Fibroblast of villous mesenchyme (primary cell): ENCODE results near the gene ACTA2. TPM values are rescaled to one million over a fixed set of nuclear protein-coding genes. Genes with fewer than 3 reads are reported as not detected.

Experiments used
- DNase-seq: peaks from one replicate; pipeline ENCODE4 v3.0.0-alpha.2; 2010; ENCODE audit warnings: low read depth
- H3K4me3 ChIP-seq: 2 replicates; pipeline ENCODE4 v1.5.1; 2011; ENCODE audit warnings: low read depth, mild to moderate bottlenecking, low read length
- total RNA-seq: library from RNA; depleted of rRNA; stranded (reverse); fragments of >200 nt; gene quantifications from 2 replicates; pipeline ENCODE4 v1.2.3, GENCODE V29; 2012
- TF ChIP-seq, protein P1 (sequence below): IDR thresholded peaks from 2 replicates; pipeline ENCODE4 v1.5.1; 2012; ENCODE audit warnings: low read depth, mild to moderate bottlenecking, low read length; ENCODE audit not compliant: insufficient read depth

Gene ACTA2
- total RNA-seq, 1 donor, result 2,403 TPM

DNA sequence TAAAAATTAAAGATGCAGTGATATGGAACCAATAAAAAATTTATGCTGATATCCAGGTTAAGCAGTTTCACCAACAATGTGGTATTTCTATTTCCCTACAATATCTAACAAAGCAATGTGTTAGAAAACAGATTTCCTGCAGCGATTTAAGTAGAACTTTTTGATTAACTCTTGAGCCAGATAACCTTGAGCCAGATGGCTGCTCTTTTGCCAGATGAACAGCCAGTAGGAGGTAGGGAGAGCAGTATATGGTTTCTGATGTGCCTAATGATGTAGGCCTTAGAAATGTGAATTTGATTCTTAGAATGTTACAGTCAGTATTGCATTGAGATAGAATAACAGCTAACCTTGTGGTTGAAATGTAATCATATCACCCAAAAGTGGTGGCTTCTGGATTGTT is 41.5 kb downstream of the ACTA2 start:
- TF ChIP-seq, protein P1, sequence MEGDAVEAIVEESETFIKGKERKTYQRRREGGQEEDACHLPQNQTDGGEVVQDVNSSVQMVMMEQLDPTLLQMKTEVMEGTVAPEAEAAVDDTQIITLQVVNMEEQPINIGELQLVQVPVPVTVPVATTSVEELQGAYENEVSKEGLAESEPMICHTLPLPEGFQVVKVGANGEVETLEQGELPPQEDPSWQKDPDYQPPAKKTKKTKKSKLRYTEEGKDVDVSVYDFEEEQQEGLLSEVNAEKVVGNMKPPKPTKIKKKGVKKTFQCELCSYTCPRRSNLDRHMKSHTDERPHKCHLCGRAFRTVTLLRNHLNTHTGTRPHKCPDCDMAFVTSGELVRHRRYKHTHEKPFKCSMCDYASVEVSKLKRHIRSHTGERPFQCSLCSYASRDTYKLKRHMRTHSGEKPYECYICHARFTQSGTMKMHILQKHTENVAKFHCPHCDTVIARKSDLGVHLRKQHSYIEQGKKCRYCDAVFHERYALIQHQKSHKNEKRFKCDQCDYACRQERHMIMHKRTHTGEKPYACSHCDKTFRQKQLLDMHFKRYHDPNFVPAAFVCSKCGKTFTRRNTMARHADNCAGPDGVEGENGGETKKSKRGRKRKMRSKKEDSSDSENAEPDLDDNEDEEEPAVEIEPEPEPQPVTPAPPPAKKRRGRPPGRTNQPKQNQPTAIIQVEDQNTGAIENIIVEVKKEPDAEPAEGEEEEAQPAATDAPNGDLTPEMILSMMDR, result no peak
- DNase-seq, result no peak
- H3K4me3 ChIP-seq, result no peak overlapping the region

DNA sequence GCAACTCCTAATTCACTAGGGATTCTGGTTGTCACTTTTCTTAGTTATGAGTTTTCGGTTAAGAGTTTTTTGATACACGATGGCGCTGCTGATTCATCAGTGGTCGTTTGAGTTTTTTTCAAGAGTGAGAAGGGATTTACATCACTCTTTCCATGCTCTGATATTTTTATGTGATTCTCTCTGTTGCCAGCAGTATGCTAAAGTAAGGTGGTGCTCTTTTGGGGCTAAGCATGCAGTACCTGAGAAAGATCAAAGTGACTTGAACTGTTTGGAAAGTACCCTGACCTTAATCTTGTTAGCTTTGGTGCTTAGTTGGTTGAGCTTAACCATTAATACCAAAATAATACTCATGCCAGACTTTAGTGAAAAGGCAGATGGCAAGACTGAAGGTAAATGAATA is 44.4 kb downstream of the ACTA2 start:
- TF ChIP-seq, protein P1, result no peak
- no peak overlapping the region for H3K4me3 ChIP-seq
- no peak for DNase-seq

DNA sequence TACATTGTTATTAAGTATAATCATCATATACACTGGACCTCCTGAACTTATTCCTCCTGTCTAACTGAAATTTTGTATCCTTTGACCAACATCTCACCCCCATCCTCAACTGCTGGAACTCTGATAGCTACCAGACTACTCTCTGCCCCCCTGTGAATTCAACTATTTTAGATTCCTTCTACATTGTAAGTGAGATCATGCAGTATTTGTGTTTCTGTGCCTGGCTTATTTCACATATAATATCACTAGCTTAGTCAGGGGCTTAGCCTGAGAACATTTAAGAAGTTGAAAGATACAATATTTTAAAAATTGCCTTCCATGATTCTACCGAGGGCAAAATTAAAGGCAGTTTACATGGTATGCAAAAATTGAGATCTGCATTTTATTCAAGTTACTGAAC is 45.7 kb downstream of the ACTA2 start:
- DNase-seq, result no peak
- H3K4me3 ChIP-seq, result no peak overlapping the region
- TF ChIP-seq, protein P1, result no peak

DNA sequence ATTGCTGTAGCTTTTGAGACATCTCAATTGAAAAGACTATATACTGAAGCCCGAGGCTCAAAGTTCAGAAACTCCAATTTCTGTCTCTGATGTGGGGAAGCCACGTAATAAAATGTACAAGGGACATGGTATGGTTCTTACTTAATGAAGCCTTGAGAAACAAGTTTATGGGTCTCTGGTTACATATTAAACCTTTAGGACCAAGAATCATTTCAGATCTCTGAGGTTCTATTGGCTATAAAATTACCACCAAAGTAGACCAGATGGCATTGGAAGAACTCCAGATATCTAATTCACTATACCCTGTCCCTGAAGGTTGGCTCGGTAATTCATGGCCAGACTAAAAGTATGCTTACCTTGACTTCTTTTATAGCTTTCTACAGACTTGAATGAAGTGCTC is 48.9 kb downstream of the ACTA2 start:
- TF ChIP-seq, protein P1, result no peak

DNA sequence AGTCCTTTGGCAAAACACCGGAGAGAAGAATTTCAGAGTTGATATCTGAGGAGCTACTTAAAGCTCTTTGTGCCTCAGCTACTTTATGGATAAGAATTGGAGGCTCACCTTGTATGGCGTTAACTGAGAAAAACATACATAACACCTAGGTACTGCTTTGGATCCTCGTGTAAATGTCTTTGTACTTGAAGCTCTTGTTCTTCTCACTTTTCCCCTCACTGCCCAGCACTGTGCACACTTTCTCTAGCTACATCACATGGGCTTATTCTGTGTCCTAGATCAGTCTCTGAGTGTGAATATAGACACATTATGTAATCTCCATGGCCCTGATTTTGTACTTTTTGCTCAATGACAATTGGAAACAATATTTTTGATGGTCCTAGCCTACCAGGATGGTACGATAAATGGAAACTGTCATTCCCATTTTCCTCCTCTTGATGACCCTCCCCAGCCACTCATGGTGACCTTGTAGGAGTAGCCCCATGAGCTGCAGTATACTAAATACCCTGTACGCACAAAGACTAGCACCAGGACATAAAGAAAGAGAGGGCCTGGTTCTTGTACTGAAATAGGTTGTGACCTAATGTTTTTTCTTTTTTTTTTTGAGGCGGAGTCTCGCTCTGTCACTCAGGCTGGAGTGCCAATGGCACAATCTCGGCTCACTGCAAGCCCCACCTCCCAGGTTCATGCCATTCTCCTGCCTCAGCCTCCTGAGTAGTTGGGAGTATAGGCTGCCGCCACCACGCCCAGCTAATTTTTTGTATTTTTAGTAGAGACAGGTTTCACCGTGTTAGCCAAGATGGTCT is 50.4 kb downstream of the ACTA2 start:
- TF ChIP-seq, protein P1, result no peak
- H3K4me3 ChIP-seq, result no peak overlapping the region
- DNase-seq, result no peak

More for the DNA sequence above, 48.9 kb downstream of the ACTA2 start:
- no peak for DNase-seq
- no peak overlapping the region for H3K4me3 ChIP-seq

DNA sequence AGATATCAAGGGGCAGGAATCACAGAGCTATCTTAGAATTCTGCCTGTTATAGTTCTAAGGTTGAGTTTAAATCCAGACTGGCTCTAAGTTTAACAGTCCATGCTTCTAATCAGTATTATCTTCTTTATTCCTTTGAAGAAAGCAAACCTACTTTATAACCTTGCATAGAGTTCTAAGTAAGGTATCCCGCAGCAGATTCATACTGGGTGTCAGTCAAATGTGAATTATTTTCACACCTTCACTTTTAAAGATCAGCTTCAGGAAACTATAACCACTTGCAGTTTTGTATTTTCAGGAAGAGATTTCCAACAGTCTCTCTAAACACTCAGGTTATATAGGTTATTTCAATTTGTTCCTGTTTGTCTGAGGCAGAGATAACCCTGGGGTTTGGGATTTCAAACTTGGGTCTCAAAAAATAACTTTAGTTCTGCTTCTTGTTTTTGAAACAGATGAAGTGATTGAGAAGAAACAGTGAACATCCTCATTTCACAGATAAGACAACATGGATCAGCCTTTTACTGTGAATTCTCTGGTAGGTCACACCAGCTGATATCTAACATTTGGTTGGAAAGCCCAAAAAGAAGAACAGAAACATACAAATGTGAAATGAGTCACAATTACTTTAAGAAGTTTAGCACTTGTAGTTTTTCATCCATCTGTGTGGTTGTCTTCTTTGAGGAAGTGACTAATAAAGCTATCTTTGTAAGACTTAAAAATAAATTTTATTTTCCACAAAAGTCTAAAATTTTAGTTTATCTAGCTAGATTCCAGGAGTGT is 51.2 kb downstream of the ACTA2 start:
- DNase-seq, result no peak

More for the DNA sequence above, 51.2 kb downstream of the ACTA2 start:
- TF ChIP-seq, protein P1, result no peak
- H3K4me3 ChIP-seq, result no peak overlapping the region
